K562 (cell line): ENCODE data around the gene PNPO. TPM values are rescaled to one million over a fixed set of nuclear protein-coding genes. Genes with fewer than 3 reads are reported as not detected.

Source experiments
- ATAC-seq: fragments of 200-7000 bp; cut with Tn5 transposase; 3 replicates; pipeline ENCODE4 v1.9.1; 2020; ENCODE audit warnings: moderate library complexity
- BruUV-seq: library from RNA; stranded (reverse); fragments of 400-500 nt; replicated peaks from 2 replicates; lab custom pipeline; 2021; lab: Mats Ljungman, UMichigan
- CTCF ChIA-PET: fragments of 300-600 bp; formaldehyde crosslinking; extraction: SDS; loops from one replicate; lab custom pipeline; 2021; ENCODE audit warnings: low intra/inter-chr PET ratio; lab: Yijun Ruan, JAX
- POLR2A ChIA-PET: fragments of 300-600, 350-650 bp; sonication (Branson Sonifier 250); formaldehyde crosslinking; extraction: SDS; loops from one replicate; lab custom pipeline; 2021; ENCODE audit warnings: antibody characterized with exemption, inconsistent platforms; lab: Yijun Ruan, JAX
- DNase-seq, 4 experiments: peaks; one replicate each; pipeline versions ENCODE4 v3.0.0 to v3.0.0-alpha.2; 2011 to 2018; ENCODE audit warnings: low spot score in 3 of 4, mixed read lengths in 3 of 4; ENCODE audit errors: extremely low read depth in 1 of 4
- FAIRE-seq: peaks from 2 replicates; lab custom pipeline; 2011; peaks lifted over from hg19 to GRCh38; lab: Jason Lieb, UNC
- H2AFZ ChIP-seq: 2 replicates; pipeline ENCODE4 v1.6.0; 2011; ENCODE audit warnings: low read depth, low read length, control low read depth, inconsistent platforms
- H3K27ac ChIP-seq: fragments of 200-600 bp; 3 replicates; pipeline ENCODE4 v1.8.0; 2011; ENCODE audit warnings: low read depth, mild to moderate bottlenecking, control low read depth, inconsistent platforms, low read length, moderate library complexity, mixed read lengths; ENCODE audit errors: extremely low read depth
- H3K27me3 ChIP-seq, 2 experiments: fragments of 300-600 bp in 1 of 2; 2 replicates in 1 of 2; 3 replicates in 1 of 2; pipeline versions ENCODE4 v1.6.0 to v1.8.0; 2011; ENCODE audit warnings: inconsistent platforms in 2 of 2, low read length in 2 of 2, mild to moderate bottlenecking in 1 of 2, mixed read lengths in 1 of 2, moderate library complexity in 1 of 2; ENCODE audit not compliant: control insufficient read depth in 2 of 2, insufficient read depth in 2 of 2
- H3K36me3 ChIP-seq: fragments of 300-600 bp; 3 replicates; pipeline ENCODE4 v1.8.0; 2011; ENCODE audit warnings: mild to moderate bottlenecking, low read length, inconsistent platforms; ENCODE audit not compliant: control insufficient read depth, insufficient read depth
- H3K4me1 ChIP-seq, 2 experiments: fragments of 200-600 bp in 1 of 2; replicated peaks in 1 of 2; 2 replicates in 1 of 2; 3 replicates in 1 of 2; pipeline versions ENCODE4 v1.5.1 to v1.8.0; 2011; ENCODE audit warnings: inconsistent platforms in 2 of 2, low read length in 2 of 2, mild to moderate bottlenecking in 1 of 2, mixed read lengths in 1 of 2, moderate library complexity in 1 of 2; ENCODE audit not compliant: control insufficient read depth in 2 of 2, insufficient read depth in 2 of 2
- H3K4me2 ChIP-seq: 2 replicates; pipeline ENCODE4 v1.6.1; 2011; ENCODE audit warnings: low read length, control low read depth, inconsistent platforms, mixed read lengths; ENCODE audit not compliant: insufficient read depth
- H3K4me3 ChIP-seq: fragments of 200-600 bp; sonication (generic), shearing (Covaris generic); 2 replicates; pipeline ENCODE4 v1.5.1; 2016; ENCODE audit warnings: control low read depth, inconsistent platforms
- H3K79me2 ChIP-seq: fragments of 200-600 bp; 3 replicates; pipeline ENCODE4 v1.8.0; 2011; ENCODE audit warnings: low read length, inconsistent platforms; ENCODE audit not compliant: control insufficient read depth, insufficient read depth
- H3K9ac ChIP-seq, 2 experiments: 2 replicates each; pipeline versions ENCODE4 v1.6.0 to v1.6.1; 2011; ENCODE audit warnings: low read depth in 2 of 2, low read length in 2 of 2, control low read depth in 1 of 2, inconsistent platforms in 1 of 2, mild to moderate bottlenecking in 1 of 2, mixed read lengths in 1 of 2; ENCODE audit not compliant: insufficient read depth in 1 of 2
- H3K9me1 ChIP-seq: one replicate; pipeline ENCODE4 v1.6.0; 2011; ENCODE audit warnings: inconsistent platforms, mild to moderate bottlenecking, low read length, moderate library complexity; ENCODE audit not compliant: control insufficient read depth, insufficient read depth
- H3K9me3 ChIP-seq: replicated peaks from 2 replicates; pipeline ENCODE4 v1.5.1; 2011; ENCODE audit warnings: low read depth, low read length, inconsistent platforms; ENCODE audit not compliant: control insufficient read depth, insufficient read depth
- H4K20me1 ChIP-seq: replicated peaks from 2 replicates; pipeline ENCODE4 v1.6.1; 2011; ENCODE audit warnings: low read length, inconsistent platforms, mixed read lengths; ENCODE audit not compliant: control insufficient read depth, insufficient read depth
- CEBPZ ChIP-seq: fragments of 150-350 bp; IDR thresholded peaks from 2 replicates; pipeline ENCODE4 v1.6.1; 2014; ENCODE audit warnings: low read depth, mild to moderate bottlenecking, low read length, borderline replicate concordance
- GTF2B ChIP-seq: IDR thresholded peaks from 2 replicates; pipeline ENCODE4 v1.6.1; 2011; ENCODE audit not compliant: insufficient read length; ENCODE audit errors: extremely low read depth
- ZNF121 ChIP-seq: sonication (generic); formaldehyde crosslinking; conservative IDR thresholded peaks from 2 replicates; pipeline ENCODE4 v1.8.0; 2022; ENCODE audit warnings: missing genetic modification reagents
- WGBS: fragments of 100-300 bp; shearing (Covaris generic); methylation state at CpG from one replicate; pipeline ENCODE4 v1.1.6; 2016; ENCODE audit warnings: low coverage, mixed read lengths; ENCODE audit not compliant: insufficient coverage; ENCODE audit errors: missing lambda C conversion rate; 5-methylcytosine and 5-hydroxymethylcytosine counted together
- in situ Hi-C: fragments of 300-500 bp; cut with MboI; formaldehyde crosslinking; loops from 4 replicates; pipeline ENCODE4 v1.15.0; 2018; ENCODE audit warnings: inconsistent platforms, mixed read lengths
- intact Hi-C: fragments of 100-400 bp; cut with micrococcal nuclease; formaldehyde crosslinking; loops from 2 replicates; pipeline ENCODE4 v1.14.2; 2022
- polyA plus RNA-seq, 8 experiments: library from polyadenylated mRNA; depleted of rRNA in 4 of 8; stranded (reverse) in 5 of 8; unstranded in 3 of 8; fragments of >200 nt; fragmentation: Nextera tagmentation in 2 of 8; fragmentation: Illumina TruSeq in 1 of 8; extraction: Ambion mirVana in 2 of 8; extraction: Trizol in 1 of 8; gene quantifications; 2 replicates each; pipeline versions ENCODE4 v1.2.1 to v1.2.3, GENCODE V29; 2011 to 2014; ENCODE audit warnings: inconsistent platforms in 1 of 8, missing spikeins in 1 of 8
- total RNA-seq, 7 experiments: library from RNA; depleted of rRNA in 6 of 7; stranded (reverse); fragments of >200 nt in 6 of 7; fragmentation: Illumina TruSeq in 2 of 7; extraction: Trizol in 2 of 7; gene quantifications; 2 replicates each; pipeline versions ENCODE4 v1.2.1 to v1.2.3, GENCODE V29; 2011 to 2021; ENCODE audit warnings: low replicate concordance in 1 of 7

PNPO gene
- total and polyA plus RNA-seq, 9 of the 15 experiments (the other 6 are each of a cell fraction or from before 2014, with no cell fraction given), result 16.6 to 39.0 (median 27.4) TPM

GRCh38 chr17:47918991-47919390, 22.4 kb upstream of the PNPO start:
- Histone ChIP-seq H3K4me3 (no peak overlapping the region), H3K4me2 (no peak overlapping the region), H4K20me1 (no peaks in the 10 kb centered on the region), H3K9me1 (peaks cover 3% of the 10 kb centered on the region), H3K36me3 (peaks cover 32% of the 10 kb centered on the region; the same call in 2 of the 3 replicates), H3K27ac (no peak overlapping the region), H3K9ac (no peak overlapping the region), H3K4me1 (0 out of 5 replicates have a peak, but pooled peaks cover 0 to 3% of the 10 kb centered on the region in 2 experiments), H3K9me3 (no peaks in the 10 kb centered on the region), H3K79me2 (no peaks in the 10 kb centered on the region), H3K27me3 (no peaks in the 10 kb centered on the region), H2AFZ (no peak overlapping the region)
- CTCF ChIA-PET, result no interaction called here
- ATAC-seq, result no peak
- TF ChIP-seq GTF2B (no peak), ZNF121 (peak; percentile 87), CEBPZ (no peak)
- intact Hi-C loops, result no loop called here
- WGBS, result 67% methylated on average over 2 of the region's 2 CpGs
- in situ Hi-C loops, result no loop called here
- peak; percentile 54 for FAIRE-seq
- no peak for DNase-seq
- POLR2A ChIA-PET, result interaction anchor here (0.6 to 1.8 kb wide), 4 partner anchors 23 to 133 kb away, joined by 3 to 6 read pairs (median 4); partner anchors contain the start of gene SP2
- BruUV-seq, result no TSS peak
